Mucosa of rectum (tissue), 2 donors: ENCODE data around the gene ERMP1.
"Not testable (repeated sequence)": the region's sequence is repeated elsewhere in the genome, so short reads cannot be mapped to it uniquely, and the experiment has no call there.

Experiments
- H3K27ac ChIP-seq, 2 donors: one replicate each; pipeline ENCODE4 v1.7.0; 2013; ENCODE audit warnings: inconsistent platforms in 2 of 2, low read depth in 2 of 2, low read length in 2 of 2
- H3K27me3 ChIP-seq, 2 donors: one replicate each; pipeline ENCODE4 v1.7.0; 2013; ENCODE audit warnings: low read length in 2 of 2; ENCODE audit not compliant: control insufficient read depth in 2 of 2, insufficient read depth in 2 of 2
- H3K36me3 ChIP-seq, 2 donors: one replicate each; pipeline ENCODE4 v1.7.0; 2013; ENCODE audit warnings: low read length in 2 of 2; ENCODE audit not compliant: control insufficient read depth in 2 of 2, insufficient read depth in 2 of 2
- H3K4me1 ChIP-seq, 2 donors: one replicate each; pipeline ENCODE4 v1.7.0; 2013; ENCODE audit warnings: low read length in 2 of 2, mild to moderate bottlenecking in 1 of 2; ENCODE audit not compliant: control insufficient read depth in 2 of 2, insufficient read depth in 2 of 2
- H3K4me3 ChIP-seq, 2 donors: one replicate each; pipeline ENCODE4 v1.7.0; 2013; ENCODE audit warnings: low read length in 2 of 2
- H3K9ac ChIP-seq, 2 donors: one replicate each; pipeline ENCODE4 v1.7.0; 2013; ENCODE audit warnings: low read length in 2 of 2, low read depth in 1 of 2, mild to moderate bottlenecking in 1 of 2
- H3K9me3 ChIP-seq, 2 donors: one replicate each; pipeline ENCODE4 v1.7.0; 2013; ENCODE audit warnings: low read length in 2 of 2; ENCODE audit not compliant: control insufficient read depth in 2 of 2
- donor health status: healthy.
- donor health status: Normal muscosa, but diverticular disease.

ERMP1 gene

DNA sequence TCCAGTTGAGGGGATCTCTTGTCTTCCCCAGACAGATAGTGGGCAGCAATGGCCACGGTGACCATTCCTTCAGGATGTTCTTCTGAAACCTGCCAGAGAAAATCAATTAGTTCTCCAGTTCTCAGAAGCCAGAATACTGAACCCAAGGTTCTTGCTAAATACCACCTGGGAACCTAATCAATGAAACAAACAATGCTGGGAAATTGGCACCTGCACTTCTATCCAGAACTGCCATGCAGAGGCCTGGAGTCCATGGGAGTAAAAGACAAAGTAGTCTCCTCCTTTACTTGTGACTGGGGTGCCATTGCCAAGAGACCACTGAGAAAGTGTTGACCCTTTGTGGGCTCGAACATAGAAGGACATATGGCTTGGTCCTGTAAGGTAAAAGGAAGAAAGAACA, 45.7 kb downstream of the ERMP1 start:
- H3K36me3 ChIP-seq: peaks cover 32 to 41% of the 10 kb centered on the region in 2 donors

DNA sequence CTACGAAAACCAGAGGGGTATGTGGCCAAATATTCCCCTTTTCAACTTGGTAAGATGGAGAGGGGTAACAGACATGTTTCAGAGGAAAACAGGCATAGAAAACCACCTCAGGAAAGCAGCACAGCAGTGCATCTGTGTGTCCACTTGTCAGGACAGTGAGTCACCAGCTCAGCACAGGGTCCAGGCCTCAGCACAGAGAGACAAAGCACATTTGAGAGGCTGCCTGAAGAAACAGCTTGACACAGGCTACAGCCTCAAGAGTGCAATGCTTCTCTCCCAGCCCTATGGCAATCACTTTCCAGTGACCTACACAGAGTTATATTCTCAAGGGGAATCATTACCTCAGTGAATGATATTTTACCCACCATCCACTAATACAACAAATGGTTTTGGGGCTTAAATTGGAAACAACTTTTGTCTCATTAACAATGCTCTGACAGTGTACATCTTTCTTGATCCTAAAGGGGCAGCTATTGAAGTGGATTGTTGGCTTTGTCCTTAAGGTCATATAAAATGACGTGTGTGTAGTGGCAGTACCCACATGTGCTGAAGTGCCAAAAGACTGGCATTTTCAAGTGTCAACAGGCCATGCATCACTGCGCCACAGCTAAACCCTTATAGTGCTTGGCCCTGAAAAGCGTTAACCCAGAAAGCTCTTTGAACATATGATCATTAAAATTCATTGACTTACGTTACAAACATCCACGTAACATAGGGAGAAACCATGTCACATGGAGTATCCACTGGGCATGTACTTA, 46.4 kb downstream of the ERMP1 start:
- Histone ChIP-seq H3K9me3 (no peaks in the 10 kb centered on the region), H3K4me1 (no peaks in the 10 kb centered on the region), H3K36me3 (peaks cover 28 to 38% of the 10 kb centered on the region in 2 donors), H3K27ac (no peak overlapping the region), H3K4me3 (no peak overlapping the region), H3K27me3 (no peaks in the 10 kb centered on the region), H3K9ac (no peak overlapping the region)

More for the DNA sequence above, 45.7 kb downstream of the ERMP1 start:
- no peak overlapping the region for H3K4me3 ChIP-seq
- no peak overlapping the region for H3K27ac ChIP-seq
- H3K4me1 ChIP-seq: no peaks in the 10 kb centered on the region
- no peaks in the 10 kb centered on the region for H3K9me3 ChIP-seq
- no peak overlapping the region for H3K9ac ChIP-seq
- no peaks in the 10 kb centered on the region for H3K27me3 ChIP-seq

DNA sequence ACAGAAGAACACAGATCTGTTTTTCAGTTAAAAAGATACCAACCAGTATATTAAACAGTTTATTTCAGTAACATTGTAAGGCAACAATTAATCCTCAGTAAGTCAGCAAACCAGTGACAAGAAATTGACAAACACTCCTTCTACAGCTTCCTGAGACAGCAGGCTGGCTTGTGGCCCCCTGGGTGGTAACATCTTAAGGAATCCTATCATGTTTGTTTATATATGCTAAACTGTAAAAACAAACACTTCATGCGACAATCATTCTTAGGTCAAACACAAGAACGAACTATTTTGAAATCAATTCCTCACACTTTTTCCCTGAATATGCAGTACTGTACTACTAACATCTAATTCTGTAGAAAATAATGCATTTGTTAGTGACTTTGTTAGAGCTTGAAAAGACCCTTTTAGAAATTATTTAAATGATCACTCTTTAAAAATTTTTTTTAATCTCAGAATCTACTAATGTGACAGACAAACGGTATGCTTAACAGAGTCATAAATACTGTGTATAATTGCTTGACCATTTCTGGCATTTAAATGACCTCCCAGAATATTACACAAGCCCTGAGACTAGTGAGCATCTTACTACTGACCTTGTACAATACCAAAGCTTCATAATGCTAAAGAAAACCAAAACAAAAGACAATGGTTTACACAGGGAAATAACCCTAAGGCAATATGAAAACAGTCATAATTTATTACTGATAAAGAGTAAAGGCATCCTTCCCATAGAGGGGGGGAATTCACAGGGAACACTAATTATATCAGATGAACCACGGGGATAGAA, 48.2 kb downstream of the ERMP1 start:
- Histone ChIP-seq H3K27ac (no peak overlapping the region), H3K9me3 (no peaks in the 10 kb centered on the region), H3K9ac (no peak overlapping the region), H3K4me1 (no peaks in the 10 kb centered on the region), H3K27me3 (no peaks in the 10 kb centered on the region), H3K36me3 (peaks cover 28 to 44% of the 10 kb centered on the region in 2 donors), H3K4me3 (no peak overlapping the region)

DNA sequence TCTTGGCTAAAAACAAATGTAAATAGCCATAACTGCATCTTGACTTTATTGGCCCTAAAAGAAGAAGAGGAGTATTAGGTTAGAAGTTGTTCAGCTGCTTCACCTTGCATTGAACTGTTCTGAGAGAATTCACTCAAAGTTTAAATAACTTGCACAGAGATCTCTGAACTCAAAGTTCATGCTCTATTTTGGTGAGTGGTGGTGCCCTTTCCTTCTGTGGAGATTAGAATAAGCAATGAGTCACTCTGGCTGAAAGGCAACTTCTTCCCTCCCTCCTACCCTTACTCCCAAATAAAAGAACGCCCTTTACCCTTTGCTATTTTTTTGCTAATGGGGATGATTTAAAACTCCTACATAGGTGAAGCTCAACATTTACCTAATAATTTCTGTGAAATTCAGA, 48.9 kb downstream of the ERMP1 start:
- Histone ChIP-seq H3K9ac (no peak overlapping the region), H3K4me3 (no peak overlapping the region), H3K4me1 (no peaks in the 10 kb centered on the region), H3K36me3 (peaks cover 31 to 51% of the 10 kb centered on the region in 2 donors), H3K27me3 (no peaks in the 10 kb centered on the region), H3K9me3 (no peaks in the 10 kb centered on the region), H3K27ac (no peak overlapping the region)

DNA sequence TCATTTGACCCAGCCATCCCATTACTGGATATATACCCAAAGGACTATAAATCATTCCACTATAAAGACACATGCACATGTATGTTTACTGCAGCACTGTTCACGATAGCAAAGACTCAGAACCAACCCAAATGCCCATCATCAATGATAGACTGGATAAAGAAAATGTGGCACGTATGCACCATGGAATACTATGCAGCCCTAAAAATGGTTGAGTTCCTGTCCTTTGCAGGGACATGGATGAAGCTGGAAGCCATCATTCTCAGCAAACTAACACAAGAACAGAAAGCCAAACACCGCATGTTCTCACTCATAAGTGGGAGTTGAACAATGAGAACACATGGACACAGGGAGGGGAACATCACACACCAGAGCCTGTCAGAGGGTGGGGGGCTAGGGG, 49.5 kb downstream of the ERMP1 start:
- H3K9me3 ChIP-seq, H3K4me3 ChIP-seq, H3K27ac ChIP-seq, H3K27me3 ChIP-seq, H3K4me1 ChIP-seq, H3K9ac ChIP-seq: not testable (repeated sequence)
- peaks cover 37 to 53% of the 10 kb centered on the region in 2 donors for H3K36me3 ChIP-seq

DNA sequence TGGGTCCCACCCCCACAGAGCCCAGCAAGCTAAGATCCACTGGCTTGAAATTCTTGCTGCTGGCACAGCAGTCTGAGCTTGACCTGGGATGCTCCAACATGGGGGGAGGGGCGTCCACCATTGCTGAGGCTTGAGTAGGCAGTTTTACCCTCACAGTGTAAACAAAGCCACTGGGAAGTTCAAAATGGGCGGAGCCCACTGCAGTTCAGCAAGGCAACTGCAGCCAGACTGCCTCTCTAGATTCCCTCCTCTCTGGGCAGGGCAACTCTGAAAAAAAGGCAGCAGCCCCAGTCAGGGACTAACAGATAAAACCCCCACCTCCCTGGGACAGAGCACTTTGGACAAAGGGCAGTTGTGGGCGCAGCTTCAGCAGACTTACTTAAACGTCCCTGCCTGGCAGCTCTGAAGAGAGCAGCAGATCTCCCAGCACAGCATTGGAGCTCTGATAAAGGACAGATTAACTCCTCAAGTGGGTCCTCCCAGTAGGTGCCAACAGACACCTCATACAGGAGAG, 53.2 kb downstream of the ERMP1 start:
- H3K27ac ChIP-seq, H3K27me3 ChIP-seq, H3K4me1 ChIP-seq, H3K4me3 ChIP-seq, H3K9ac ChIP-seq, H3K9me3 ChIP-seq: not testable (repeated sequence)
- H3K36me3 ChIP-seq: peaks cover 49 to 52% of the 10 kb centered on the region in 2 donors

DNA sequence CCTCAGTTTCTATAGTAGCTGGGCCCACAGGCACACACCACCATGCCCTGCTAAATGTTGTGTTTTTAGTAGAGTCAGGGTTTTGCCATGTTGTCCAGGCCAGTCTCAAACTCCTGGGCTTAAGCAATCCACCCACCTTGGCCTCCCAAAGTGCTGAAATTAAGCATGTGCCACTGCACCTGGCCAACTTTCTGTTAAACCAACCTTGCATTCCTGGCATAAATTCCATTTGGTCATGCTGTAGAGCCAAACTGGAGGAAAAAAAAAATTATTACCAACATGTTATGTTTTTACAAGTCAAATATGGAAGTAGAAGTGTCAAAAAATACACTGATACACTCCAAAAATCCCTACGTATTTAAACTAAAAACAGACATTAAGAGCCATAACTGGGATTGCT, 54.1 kb downstream of the ERMP1 start:
- no peak overlapping the region for H3K27ac ChIP-seq
- no peak overlapping the region for H3K4me3 ChIP-seq
- H3K9me3 ChIP-seq: peaks cover 4 to 5% of the 10 kb centered on the region in 2 donors
- no peak overlapping the region for H3K9ac ChIP-seq
- H3K36me3 ChIP-seq: peaks cover 57 to 58% of the 10 kb centered on the region in 2 donors
- no peaks in the 10 kb centered on the region for H3K4me1 ChIP-seq
- no peaks in the 10 kb centered on the region for H3K27me3 ChIP-seq

DNA sequence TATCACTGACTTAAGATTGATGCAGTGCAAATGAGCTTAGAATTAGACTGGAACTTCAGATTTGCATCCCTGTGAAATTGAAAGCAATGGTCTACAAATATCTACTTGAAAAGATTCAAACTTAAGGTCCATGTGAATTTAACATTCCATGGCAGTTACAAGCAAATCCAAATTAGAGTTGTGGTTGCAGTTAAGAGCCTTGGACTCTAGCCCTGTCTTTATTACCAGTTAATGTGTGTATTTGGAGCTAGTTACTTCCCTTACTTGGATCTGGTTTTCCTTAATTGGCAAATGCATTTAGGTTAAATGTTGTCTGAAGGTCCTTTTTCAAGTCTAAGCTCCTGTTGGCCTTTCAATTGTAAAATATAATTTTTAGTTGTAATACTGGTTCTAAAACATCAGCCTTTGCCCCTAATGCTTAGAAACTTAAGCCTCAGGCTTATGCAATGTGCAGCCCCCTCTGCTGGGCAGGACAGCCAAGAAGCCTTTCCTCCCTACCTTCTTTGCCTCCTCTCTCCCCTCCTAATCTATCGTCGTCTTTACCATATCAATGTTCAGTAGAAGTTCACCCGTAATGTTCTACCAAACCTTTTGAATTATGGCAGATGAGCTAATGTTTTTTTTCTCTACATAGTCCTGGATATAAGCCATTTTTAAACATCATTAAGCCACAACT, 59.5 kb downstream of the ERMP1 start:
- H3K4me1 ChIP-seq: no peaks in the 10 kb centered on the region
- H3K36me3 ChIP-seq: peaks cover 63 to 73% of the 10 kb centered on the region in 2 donors
- no peak overlapping the region for H3K27ac ChIP-seq

DNA sequence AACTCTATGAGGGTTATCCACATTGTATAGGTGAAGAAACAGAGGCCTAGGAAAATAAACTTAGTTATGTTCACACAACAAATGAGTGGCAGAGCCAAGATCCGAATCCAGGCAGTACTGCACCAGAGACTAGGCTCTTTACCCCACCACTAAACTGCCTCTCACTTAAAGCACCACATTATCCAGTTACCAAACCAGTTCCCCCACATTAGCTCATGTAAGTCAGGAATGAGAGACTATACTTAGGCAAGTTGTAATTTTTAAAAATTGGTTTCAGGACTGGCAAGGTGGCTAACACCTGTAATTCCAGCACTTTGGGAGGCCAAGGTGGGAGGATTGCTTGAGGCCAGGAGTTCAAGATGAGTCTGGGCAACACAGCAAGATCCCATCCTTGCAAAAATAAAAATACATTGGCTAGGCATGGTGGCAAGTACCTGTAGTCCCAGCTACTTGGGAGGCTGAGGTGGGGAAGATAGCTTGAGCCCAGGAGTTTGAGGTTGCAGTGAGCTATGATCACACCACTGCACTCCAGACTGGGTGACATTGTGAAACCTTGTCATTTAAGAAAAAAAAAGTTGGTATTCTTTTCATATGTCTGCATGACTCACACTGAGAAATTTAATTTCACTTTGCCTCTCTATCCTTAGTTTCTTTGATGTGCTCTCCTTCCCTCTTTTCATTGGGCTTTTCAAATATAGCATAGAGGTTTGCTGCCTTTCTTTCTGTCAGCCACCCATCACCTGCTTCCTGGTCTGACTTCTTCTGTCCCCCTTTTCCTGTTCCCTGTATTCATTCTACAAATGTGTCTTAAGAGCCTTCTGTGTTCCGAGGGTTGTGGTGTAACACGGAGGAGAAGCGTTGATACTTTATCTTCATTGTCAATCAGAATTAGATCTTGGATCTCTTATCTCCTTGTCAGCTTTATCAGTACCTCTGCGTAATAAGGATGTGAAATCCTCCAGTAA, 64.7 kb downstream of the ERMP1 start:
- no peak overlapping the region for H3K4me3 ChIP-seq
- H3K27ac ChIP-seq: no peak overlapping the region
- no peaks in the 10 kb centered on the region for H3K9me3 ChIP-seq
- H3K9ac ChIP-seq: no peak overlapping the region
- no peaks in the 10 kb centered on the region for H3K27me3 ChIP-seq
- no peaks in the 10 kb centered on the region for H3K4me1 ChIP-seq
- H3K36me3 ChIP-seq: peaks cover 59 to 63% of the 10 kb centered on the region in 2 donors

More for the DNA sequence above, 59.5 kb downstream of the ERMP1 start:
- H3K27me3 ChIP-seq: no peaks in the 10 kb centered on the region
- peaks cover 0 to under 1% of the 10 kb centered on the region in 2 donors for H3K9me3 ChIP-seq
- no peak overlapping the region for H3K4me3 ChIP-seq
- H3K9ac ChIP-seq: no peak overlapping the region
